Spleen (tissue), 7 donors: ENCODE measurements around the gene MACROD2.

Experiments
- CTCF ChIP-seq, 11 experiments: fragments of 200-600 bp in 7 of 11; fragments of 450-650 bp in 4 of 11; sonication (generic) in 4 of 11; IDR thresholded peaks in 8 of 11; conservative IDR thresholded peaks in 3 of 11; 1 replicate in 7 of 11; 2 replicates in 4 of 11; pipeline versions ENCODE4 v1.4.0 to v1.8.0; 2016 to 2021; ENCODE audit warnings: antibody characterized with exemption in 11 of 11, inconsistent platforms in 4 of 11, mild to moderate bottlenecking in 1 of 11
- POLR2AphosphoS5 ChIP-seq, 3 donors: sonication (generic); formaldehyde crosslinking; IDR thresholded peaks; one replicate each; pipeline ENCODE4 v1.5.1; 2017; ENCODE audit warnings: antibody characterized with exemption in 3 of 3
- donor health status: DM: no; HTN: no; CAD: no; lungs with moderate emphysema.
- donor health status: DM: no; HTN: no; CAD: no.
- donor health status: DM: no; HTN: no; CAD: no.

- TF ChIP-seq CTCF (IDR thresholded peaks at IDR 0.05 in 8 of 11, conservative IDR thresholded peaks at IDR 0.05 in 3 of 11) (no peak), POLR2AphosphoS5 (IDR thresholded peaks at IDR 0.05) (no peak)
These were observed 456.1 kb downstream of the MACROD2 start for GRCh38 chr20:14451458-14451857.
